ENCODE data around the gene PMEPA1. TPM values are rescaled to one million over a fixed set of nuclear protein-coding genes. Genes with fewer than 3 reads are reported as not detected.

PMEPA1 gene
- total and polyA plus RNA-seq, 2 experiments from 2014 or later, result 6.1 to 11.8 TPM

DNA sequence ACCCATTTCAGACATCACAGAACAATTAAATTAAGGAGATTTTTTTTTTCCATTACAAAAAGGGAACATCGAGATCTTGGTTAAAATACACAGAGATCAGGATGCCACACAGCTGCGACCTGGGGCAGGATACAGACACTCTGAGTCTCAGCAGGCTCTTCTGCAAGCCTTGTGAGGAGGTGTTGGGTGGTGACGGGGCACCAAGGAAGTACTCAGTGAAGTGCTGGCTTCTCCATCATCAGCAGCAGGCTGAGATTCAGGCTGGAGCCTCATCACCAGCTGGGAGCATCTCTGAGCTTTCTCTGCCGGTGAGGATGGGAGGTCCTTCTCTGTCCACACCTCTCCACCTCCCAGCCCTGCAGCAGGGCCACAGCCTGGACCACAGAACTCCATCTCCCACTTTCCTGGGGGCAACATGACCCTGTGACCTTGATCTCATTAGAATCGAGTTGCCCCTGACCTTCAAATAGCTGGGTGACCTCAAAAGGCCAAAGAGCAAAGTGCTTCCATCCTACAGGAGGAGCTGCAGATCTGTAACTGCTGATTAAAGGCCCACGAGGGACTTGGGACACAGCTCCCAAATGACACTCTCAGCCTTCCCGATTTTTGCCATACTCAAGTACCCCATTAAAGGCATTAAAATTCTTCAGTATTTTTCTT is 16.0 kb downstream of the PMEPA1 start:
- H3K79me2 ChIP-seq (ENCODE audit: insufficient read depth), result peaks cover 90% of the 10 kb centered on the region
- in situ Hi-C loops (cut with MboI), result no loop called here
- H3K4me3 ChIP-seq, result no peak overlapping the region
- H3K27ac ChIP-seq, result no peak overlapping the region
- H4K20me1 ChIP-seq (ENCODE audit: insufficient read depth), result no peaks in the 10 kb centered on the region
- H3K36me3 ChIP-seq (ENCODE audit: low read depth), result no peaks in the 10 kb centered on the region
- no peak for DNase-seq
- H3K9me2 ChIP-seq (ENCODE audit: insufficient read depth), result no peaks in the 10 kb centered on the region
- no peaks in the 10 kb centered on the region for H3K27me3 ChIP-seq (replicated peaks; ENCODE audit: insufficient read depth)
- H3F3A ChIP-seq (ENCODE audit: insufficient read depth), result peaks cover 13% of the 10 kb centered on the region
- H3K9ac ChIP-seq, result no peak overlapping the region
- TF ChIP-seq EZH2phosphoT487 (IDR thresholded peaks at IDR 0.05; ENCODE audit: insufficient read depth, low read depth), result no peak
- no peak for TF ChIP-seq EZH2 (IDR thresholded peaks at IDR 0.05; ENCODE audit: insufficient read depth, poor library complexity, severe bottlenecking)
- WGBS, 2 experiments (ENCODE audit: low coverage in 1 of 2, low lambda C conversion rate in 2 of 2, missing lambda C conversion rate in 2 of 2), result 70 to 73% methylated on average over 7 of the region's 7 CpGs
- H3K4me2 ChIP-seq (ENCODE audit: unreplicated experiment), result no peak overlapping the region
- peaks cover 11% of the 10 kb centered on the region for H3K4me1 ChIP-seq (ENCODE audit: insufficient read depth)
- H2AFZ ChIP-seq, result no peak overlapping the region
- no peaks in the 10 kb centered on the region for H3K9me3 ChIP-seq (ENCODE audit: low read depth)

DNA sequence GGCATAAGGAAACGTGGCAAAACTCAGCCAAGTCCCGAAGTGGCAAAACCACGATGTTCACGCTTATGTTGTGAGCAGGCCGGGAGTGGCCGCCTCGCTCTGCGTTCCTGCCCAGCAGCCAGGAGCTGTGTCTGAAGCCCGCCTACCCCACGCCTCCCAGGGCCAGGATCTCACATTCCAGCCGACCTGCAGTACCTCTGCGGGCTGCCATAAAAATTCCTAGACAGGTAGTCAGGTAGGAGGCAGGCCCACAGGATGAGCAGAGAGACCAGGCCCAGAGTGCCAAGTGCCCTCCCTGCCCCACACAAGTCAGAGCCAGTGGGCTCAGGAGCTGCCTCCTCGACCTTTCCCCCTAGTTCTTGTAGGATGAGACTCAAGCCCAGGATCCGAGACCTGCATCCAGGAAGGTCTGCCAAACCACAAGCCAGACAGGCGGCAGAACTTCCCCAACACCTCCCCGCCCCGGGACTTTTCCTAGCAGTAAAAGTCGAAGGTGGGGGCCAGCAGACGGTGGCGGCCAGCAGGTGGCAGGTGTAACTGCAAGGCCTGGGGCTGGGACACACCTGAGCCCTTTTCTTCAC is 16.7 kb downstream of the PMEPA1 start:
- Histone ChIP-seq H3F3A (ENCODE audit: insufficient read depth) (peaks cover 10% of the 10 kb centered on the region), H3K36me3 (ENCODE audit: low read depth) (no peaks in the 10 kb centered on the region), H3K27ac (no peak overlapping the region), H3K4me3 (no peak overlapping the region), H3K9ac (no peak overlapping the region), H4K20me1 (ENCODE audit: insufficient read depth) (no peaks in the 10 kb centered on the region), H2AFZ (no peak overlapping the region), H3K27me3 (replicated peaks; ENCODE audit: insufficient read depth) (no peaks in the 10 kb centered on the region), H3K9me3 (ENCODE audit: low read depth) (no peaks in the 10 kb centered on the region), H3K9me2 (ENCODE audit: insufficient read depth) (no peaks in the 10 kb centered on the region), H3K79me2 (ENCODE audit: insufficient read depth) (peaks cover 97% of the 10 kb centered on the region), H3K4me2 (ENCODE audit: unreplicated experiment) (no peak overlapping the region), H3K4me1 (ENCODE audit: insufficient read depth) (peaks cover 8% of the 10 kb centered on the region)
- no peak for TF ChIP-seq EZH2phosphoT487 (IDR thresholded peaks at IDR 0.05; ENCODE audit: insufficient read depth, low read depth)
- no peak for TF ChIP-seq EZH2 (IDR thresholded peaks at IDR 0.05; ENCODE audit: insufficient read depth, poor library complexity, severe bottlenecking)
- in situ Hi-C loops (cut with MboI), result no loop called here
- WGBS, 2 experiments (ENCODE audit: low coverage in 1 of 2, low lambda C conversion rate in 2 of 2, missing lambda C conversion rate in 2 of 2), result 77 to 78% methylated on average over 20 of the region's 20 CpGs
- DNase-seq, result no peak

DNA sequence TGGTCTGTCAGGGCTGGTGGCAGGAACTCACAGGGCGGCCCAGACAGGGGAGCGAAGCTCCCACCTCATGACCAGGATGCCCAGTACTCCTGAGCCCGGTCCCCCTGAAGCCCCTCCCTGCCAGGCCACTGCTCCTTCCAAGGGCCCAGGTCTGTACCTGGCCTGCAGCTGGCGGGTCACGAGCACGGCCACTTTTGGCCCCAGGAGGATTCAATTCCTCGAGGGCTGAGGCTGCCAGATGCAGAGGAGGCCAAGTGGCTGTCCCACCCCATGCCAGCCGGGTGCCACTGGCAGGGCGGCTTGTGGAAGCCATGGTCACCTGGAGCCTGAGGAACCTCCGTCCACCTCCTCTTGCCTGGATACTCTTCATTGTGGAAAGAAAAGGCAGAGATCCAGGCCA is 17.4 kb downstream of the PMEPA1 start:
- in situ Hi-C loops (cut with MboI), result no loop called here
- no peaks in the 10 kb centered on the region for H3K36me3 ChIP-seq (ENCODE audit: low read depth)
- H3K9ac ChIP-seq, result no peak overlapping the region
- H3K4me3 ChIP-seq, result no peak overlapping the region
- no peak overlapping the region for H3K4me2 ChIP-seq (ENCODE audit: unreplicated experiment)
- H4K20me1 ChIP-seq (ENCODE audit: insufficient read depth), result no peaks in the 10 kb centered on the region
- no peak for DNase-seq
- H3K9me2 ChIP-seq (ENCODE audit: insufficient read depth), result no peaks in the 10 kb centered on the region
- peaks cover 98% of the 10 kb centered on the region for H3K79me2 ChIP-seq (ENCODE audit: insufficient read depth)
- no peaks in the 10 kb centered on the region for H3K9me3 ChIP-seq (ENCODE audit: low read depth)
- no peaks in the 10 kb centered on the region for H3K27me3 ChIP-seq (replicated peaks; ENCODE audit: insufficient read depth)
- peaks cover under 1% of the 10 kb centered on the region for H3K4me1 ChIP-seq (ENCODE audit: insufficient read depth)
- peaks cover 3% of the 10 kb centered on the region; the same call in 1 of the 2 replicates for H3F3A ChIP-seq (ENCODE audit: insufficient read depth)
- no peak for TF ChIP-seq EZH2phosphoT487 (IDR thresholded peaks at IDR 0.05; ENCODE audit: insufficient read depth, low read depth)
- H3K27ac ChIP-seq, result no peak overlapping the region
- no peak overlapping the region for H2AFZ ChIP-seq
- WGBS, 2 experiments (ENCODE audit: low coverage in 1 of 2, low lambda C conversion rate in 2 of 2, missing lambda C conversion rate in 2 of 2), result 94 to 96% methylated on average over 10 of the region's 10 CpGs

DNA sequence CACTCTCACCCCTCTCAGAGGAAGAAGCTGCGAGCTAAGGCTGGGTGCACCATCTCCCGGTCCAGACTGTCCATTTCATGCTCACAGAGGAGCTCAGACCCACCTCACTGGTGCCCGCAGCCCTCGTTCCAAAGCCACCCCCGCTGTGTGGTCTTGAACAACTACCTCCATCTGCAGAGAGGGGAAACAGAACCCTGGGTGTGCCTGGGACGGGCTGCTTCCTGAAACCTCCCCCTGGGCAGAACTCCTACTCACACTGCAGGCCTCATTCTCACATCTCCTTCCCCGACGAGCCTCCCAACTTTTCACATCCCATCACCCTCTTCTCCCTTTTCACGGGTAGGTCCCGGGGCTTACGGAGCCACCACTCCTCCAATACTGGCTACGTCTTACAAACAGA is 18.1 kb downstream of the PMEPA1 start:
- Histone ChIP-seq H2AFZ (no peak overlapping the region), H4K20me1 (ENCODE audit: insufficient read depth) (no peaks in the 10 kb centered on the region), H3K9me2 (ENCODE audit: insufficient read depth) (no peaks in the 10 kb centered on the region), H3K36me3 (ENCODE audit: low read depth) (no peaks in the 10 kb centered on the region), H3K79me2 (ENCODE audit: insufficient read depth) (peaks cover 98% of the 10 kb centered on the region), H3K9ac (no peak overlapping the region), H3F3A (ENCODE audit: insufficient read depth) (no peaks in the 10 kb centered on the region), H3K27me3 (replicated peaks; ENCODE audit: insufficient read depth) (no peaks in the 10 kb centered on the region), H3K9me3 (ENCODE audit: low read depth) (no peaks in the 10 kb centered on the region), H3K4me3 (no peak overlapping the region), H3K4me2 (ENCODE audit: unreplicated experiment) (no peak overlapping the region), H3K27ac (no peak overlapping the region), H3K4me1 (ENCODE audit: insufficient read depth) (no peaks in the 10 kb centered on the region)
- in situ Hi-C loops (cut with MboI), result no loop called here
- no peak for DNase-seq
- TF ChIP-seq EZH2phosphoT487 (IDR thresholded peaks at IDR 0.05; ENCODE audit: insufficient read depth, low read depth) (no peak), EZH2 (IDR thresholded peaks at IDR 0.05; ENCODE audit: insufficient read depth, poor library complexity, severe bottlenecking) (no peak)
- 90 to 96% methylated on average over 12 of the region's 12 CpGs for WGBS, 2 experiments (ENCODE audit: low coverage in 1 of 2, low lambda C conversion rate in 2 of 2, missing lambda C conversion rate in 2 of 2)
